Colonic mucosa (tissue), 4 donors: ENCODE data around the gene WFDC10B. TPM values are rescaled to one million over a fixed set of nuclear protein-coding genes. Genes with fewer than 3 reads are reported as not detected.
A peak's percentile ranks its signal among the peaks of the same experiment; 100 is the strongest.

ENCODE experiments used
- DNase-seq: peaks from one replicate; pipeline ENCODE4 v3.0.0-alpha.2; 2020
- H3K27ac ChIP-seq: fragments of 200-600 bp; one replicate; pipeline ENCODE4 v1.8.0; 2021
- H3K27me3 ChIP-seq: fragments of 200-600 bp; one replicate; pipeline ENCODE4 v1.8.0; 2021
- H3K36me3 ChIP-seq: fragments of 200-600 bp; one replicate; pipeline ENCODE4 v1.8.0; 2021
- H3K4me1 ChIP-seq: fragments of 200-600 bp; one replicate; pipeline ENCODE4 v1.8.0; 2021; ENCODE audit warnings: mild to moderate bottlenecking
- H3K4me3 ChIP-seq: fragments of 200-600 bp; one replicate; pipeline ENCODE4 v1.8.0; 2021
- H3K9ac ChIP-seq, 2 donors: one replicate each; pipeline ENCODE4 v1.7.0; 2013; ENCODE audit warnings: control low read depth in 2 of 2, low read depth in 2 of 2, low read length in 2 of 2
- H3K9me3 ChIP-seq: fragments of 200-600 bp; one replicate; pipeline ENCODE4 v1.8.0; 2021
- CTCF ChIP-seq: fragments of 200-600 bp; IDR thresholded peaks from one replicate; pipeline ENCODE4 v1.8.0; 2022; ENCODE audit warnings: antibody characterized with exemption, mild to moderate bottlenecking
- intact Hi-C: fragments of 100-400 bp; cut with DNase I; formaldehyde crosslinking; loops from one replicate; pipeline ENCODE4 v1.14.1; 2022
- total RNA-seq, 2 donors: library from RNA; stranded (reverse); fragmentation: NEBNext Ultra II Directional in 1 of 2; extraction: Animal tissue kit (Norgen Biotek cat#: 25700) in 1 of 2; gene quantifications; one replicate each; pipeline ENCODE4 v1.2.1, GENCODE V29; 2021
- donor health status: healthy.
- donor health status: DM: no; HTN: no; CAD: no.
- donor health status: DM: no; HTN: no; CAD: no.

WFDC10B gene
- total RNA-seq = not detected

- intact Hi-C loops = no loop called here
- DNase-seq = peak; percentile 22
- H3K27me3 ChIP-seq = no peaks in the 10 kb centered on the region
- no peaks in the 10 kb centered on the region for H3K36me3 ChIP-seq
- H3K9me3 ChIP-seq = no peaks in the 10 kb centered on the region
- no peak within 1 kb of the TSS for H3K4me3 ChIP-seq
- no peak within 1 kb of the TSS for H3K27ac ChIP-seq
- TF ChIP-seq CTCF = no peak
- no peaks in the 10 kb centered on the region for H3K4me1 ChIP-seq
- no peak within 1 kb of the TSS for H3K9ac ChIP-seq
Observed at GRCh38 chr20:45704969-45705637, at the start of gene WFDC10B. TSS of gene WFDC10B (minus strand) at chr20:45705019. CDS start at chr20:45685992, 19,027 bp downstream.

- Histone ChIP-seq H3K9me3 (no peaks in the 10 kb centered on the region), H3K27me3 (no peaks in the 10 kb centered on the region), H3K4me3 (no peak overlapping the region), H3K36me3 (no peaks in the 10 kb centered on the region), H3K4me1 (no peaks in the 10 kb centered on the region), H3K9ac (no peak overlapping the region), H3K27ac (no peak overlapping the region)
- no peak for DNase-seq
- intact Hi-C loops = no loop called here
- no peak for TF ChIP-seq CTCF
Observed at GRCh38 chr20:45752746-45753145, 47.9 kb upstream of the WFDC10B start.

- Histone ChIP-seq H3K4me3 (no peak overlapping the region), H3K36me3 (no peaks in the 10 kb centered on the region), H3K4me1 (no peaks in the 10 kb centered on the region), H3K9me3 (no peaks in the 10 kb centered on the region), H3K9ac (no peak overlapping the region), H3K27ac (no peak overlapping the region), H3K27me3 (no peaks in the 10 kb centered on the region)
- DNase-seq = no peak
- TF ChIP-seq CTCF = no peak
- intact Hi-C loops = no loop called here
Observed at GRCh38 chr20:45751721-45752120, 46.9 kb upstream of the WFDC10B start.

- Histone ChIP-seq H3K4me1 (no peaks in the 10 kb centered on the region), H3K4me3 (no peak overlapping the region), H3K9ac (no peak overlapping the region), H3K27ac (no peak overlapping the region), H3K36me3 (no peaks in the 10 kb centered on the region), H3K9me3 (no peaks in the 10 kb centered on the region), H3K27me3 (no peaks in the 10 kb centered on the region)
- intact Hi-C loops = no loop called here
- no peak for DNase-seq
- TF ChIP-seq CTCF = no peak
Observed at GRCh38 chr20:45745015-45745414, 40.2 kb upstream of the WFDC10B start.

GRCh38 chr20:45742596-45742995 is 37.8 kb upstream of the WFDC10B start:
- H3K36me3 ChIP-seq = no peaks in the 10 kb centered on the region
- no peak overlapping the region for H3K4me3 ChIP-seq
- intact Hi-C loops = no loop called here
- H3K9me3 ChIP-seq = no peaks in the 10 kb centered on the region
- DNase-seq = no peak
- H3K27ac ChIP-seq = no peak overlapping the region
- no peaks in the 10 kb centered on the region for H3K4me1 ChIP-seq
- no peak overlapping the region for H3K9ac ChIP-seq
- H3K27me3 ChIP-seq = no peaks in the 10 kb centered on the region
- no peak for TF ChIP-seq CTCF
